Stimulated activated CD4-positive, alpha-beta T cell treated with anti-CD3 and anti-CD28 coated beads, Interleukin-4, amount 100 ng/mL, for 48 hours (primary cell): ENCODE results near the gene CD209.

Experiments used
- DNase-seq, 2 donors: peaks; one replicate each; pipeline ENCODE4 v3.0.0-alpha.2; 2020; ENCODE audit warnings: low read depth in 2 of 2

Gene CD209

DNA sequence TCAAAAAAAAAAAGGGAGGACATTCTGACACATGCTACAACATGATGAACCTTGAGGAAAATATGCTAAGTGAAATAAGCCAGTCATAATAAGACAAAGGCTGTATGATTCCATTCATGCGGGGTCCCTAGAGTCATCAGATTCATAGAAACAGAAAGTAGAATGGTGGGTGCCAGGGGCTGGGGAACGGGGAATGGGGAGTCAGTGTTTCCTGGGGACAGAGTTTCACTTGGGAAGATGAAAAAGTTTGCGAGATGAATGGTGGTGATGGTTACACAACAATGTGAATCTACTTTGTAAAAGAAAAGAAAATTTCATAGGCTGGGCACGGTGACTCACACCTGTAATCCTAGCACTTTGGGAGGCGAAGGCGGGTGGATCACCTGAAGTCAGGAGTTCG lies 9.3 kb downstream of the CD209 start:
- DNase-seq: peak; percentile 17 to 36

DNA sequence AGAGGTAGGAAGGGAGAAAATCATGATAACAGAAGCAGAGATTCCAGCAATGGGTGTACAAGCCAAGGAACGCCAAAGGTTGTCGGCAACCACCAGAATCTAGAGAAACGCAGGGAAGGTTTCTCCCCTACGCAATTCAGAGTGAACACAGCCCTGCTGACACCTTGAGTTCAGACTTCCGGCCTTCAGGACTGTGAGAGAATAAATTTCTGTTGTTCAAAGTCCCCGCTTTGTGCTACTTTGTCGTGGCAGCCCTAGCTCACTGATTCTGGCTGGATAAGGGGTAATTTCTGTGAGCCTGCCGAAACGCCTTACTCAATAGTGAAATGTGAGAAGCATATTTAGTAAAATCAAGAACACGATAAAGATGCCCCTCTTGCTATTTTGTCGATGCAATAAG lies 10.1 kb downstream of the CD209 start:
- no peak for DNase-seq

DNA sequence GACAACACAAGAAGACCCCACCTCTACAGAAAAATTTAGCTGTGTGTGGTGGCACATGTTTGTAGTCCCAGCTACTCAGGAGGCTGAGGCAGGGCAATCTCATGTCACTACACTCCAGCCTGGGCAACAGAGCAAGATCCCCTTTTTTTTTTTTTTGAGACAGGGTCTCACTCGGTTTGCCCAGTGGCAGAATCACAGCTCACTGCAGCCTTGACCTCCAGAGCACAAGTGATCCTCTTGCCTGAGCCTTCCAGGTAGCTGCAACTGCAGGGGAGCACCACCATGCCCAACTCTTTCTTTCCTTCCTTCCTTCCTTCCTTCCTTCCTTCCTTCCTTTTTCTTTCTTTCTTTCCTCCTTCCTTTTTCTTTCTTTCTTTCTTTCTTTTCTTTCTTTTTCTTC lies 11.2 kb downstream of the CD209 start:
- DNase-seq: no peak

DNA sequence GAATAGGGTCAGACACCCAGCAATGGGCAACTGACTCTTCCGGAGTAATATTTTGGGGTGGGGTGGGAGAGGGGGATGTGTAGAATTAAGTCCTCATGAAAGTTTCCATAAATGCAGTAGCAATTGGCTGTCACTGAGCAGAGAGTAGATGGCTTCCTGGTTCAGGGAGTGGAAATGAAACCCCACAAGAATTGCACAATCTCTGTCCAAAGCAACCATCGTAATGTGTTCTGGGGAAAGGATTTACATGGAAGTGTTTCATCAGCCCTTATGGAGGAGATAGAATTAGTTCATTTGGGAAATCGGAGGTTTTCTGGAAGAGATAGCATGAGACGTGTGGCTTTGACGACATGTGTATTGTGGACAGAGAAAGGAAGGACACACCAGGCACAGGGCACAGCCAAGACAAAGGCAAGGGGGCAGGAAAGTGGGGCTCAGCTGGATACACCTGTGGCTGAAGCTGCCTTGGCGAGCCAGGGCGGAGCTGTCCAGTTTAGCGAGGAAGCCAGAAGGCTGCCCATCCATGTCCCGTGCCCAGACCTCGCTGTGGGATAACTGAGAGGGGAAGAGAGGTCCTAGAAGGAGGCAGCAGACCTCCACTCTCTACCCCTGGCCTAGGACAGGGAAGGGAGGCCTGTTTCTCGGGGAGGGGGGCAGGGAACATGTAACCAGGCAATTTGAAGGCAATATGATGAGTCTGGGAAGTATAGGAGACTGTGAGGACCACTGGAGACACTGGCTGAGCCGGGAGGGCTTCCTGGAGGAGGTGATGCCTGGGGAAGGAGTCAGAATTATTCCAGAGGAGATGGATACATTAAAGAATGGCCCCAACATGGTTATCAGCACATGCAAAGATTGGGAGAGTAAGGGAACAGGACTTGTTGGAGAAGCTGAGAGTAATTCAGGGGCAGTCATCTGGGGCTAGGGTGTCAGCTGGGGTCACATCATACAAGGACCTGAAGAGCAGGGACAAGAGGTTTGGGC lies 12.8 kb downstream of the CD209 start:
- DNase-seq: no peak

DNA sequence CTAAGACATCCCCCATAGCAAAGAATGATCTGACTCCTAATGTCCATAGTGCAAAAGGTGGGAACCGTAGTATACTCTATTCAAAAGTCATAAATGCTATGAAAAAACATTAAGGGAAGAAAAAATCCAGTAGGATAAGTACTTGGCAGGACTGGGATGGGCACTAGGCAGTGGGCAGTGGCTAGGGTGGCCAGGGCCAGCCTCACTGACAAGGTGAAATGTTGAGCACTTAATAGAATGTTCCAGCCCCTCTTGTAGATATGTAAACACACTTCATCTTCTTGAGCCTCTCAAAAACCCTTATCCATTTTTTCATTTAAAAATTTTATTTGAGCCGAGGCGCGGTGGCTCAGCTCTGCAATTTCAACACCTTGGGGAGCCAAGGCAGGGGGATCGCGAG lies 14.0 kb downstream of the CD209 start:
- DNase-seq: no peak

DNA sequence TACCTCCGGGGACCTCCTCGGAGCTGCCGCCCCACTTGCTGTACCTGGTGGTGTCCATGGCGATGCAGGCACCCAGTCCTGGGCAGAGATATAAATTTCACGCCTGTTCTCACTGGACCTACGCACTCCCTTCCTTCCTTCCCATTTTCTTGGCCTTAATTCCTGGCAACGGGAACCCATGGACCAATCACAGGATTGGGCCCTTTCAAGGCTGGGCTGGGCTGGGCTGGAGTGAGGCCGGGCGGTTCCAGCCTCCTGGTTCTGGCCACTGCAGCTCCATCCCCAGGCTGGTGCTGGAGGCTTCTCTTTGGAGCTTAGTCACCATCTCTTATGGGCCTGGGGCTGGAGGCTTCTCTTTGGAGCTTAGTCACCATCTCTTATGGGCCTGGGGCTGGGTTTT lies 15.3 kb downstream of the CD209 start, which contains the start of gene CLEC4G:
CLEC4G (minus strand) TSS at position 66 of the 400 bp plus-strand sequence; CDS start at position 58, 8 bp downstream.
- DNase-seq: no peak

DNA sequence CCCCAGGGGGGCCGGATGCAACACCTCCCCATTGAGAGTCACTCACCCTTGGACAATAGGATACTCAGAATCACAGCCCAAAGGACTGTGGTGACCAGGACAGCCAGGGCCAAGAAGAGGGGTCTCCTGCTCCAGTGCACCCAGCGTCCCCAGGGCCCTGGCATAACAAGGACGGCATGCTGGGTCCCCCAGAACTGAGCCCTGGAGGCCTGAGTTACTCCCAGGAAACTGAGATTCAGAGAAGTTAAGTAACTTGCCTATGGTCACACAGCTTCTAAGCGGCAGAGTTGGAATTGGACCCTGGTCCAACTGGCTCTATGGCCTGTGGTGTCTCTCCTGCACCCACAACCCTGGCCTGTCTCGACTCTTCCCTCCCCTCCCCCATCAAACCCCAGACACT lies 15.7 kb downstream of the CD209 start:
- no peak for DNase-seq

DNA sequence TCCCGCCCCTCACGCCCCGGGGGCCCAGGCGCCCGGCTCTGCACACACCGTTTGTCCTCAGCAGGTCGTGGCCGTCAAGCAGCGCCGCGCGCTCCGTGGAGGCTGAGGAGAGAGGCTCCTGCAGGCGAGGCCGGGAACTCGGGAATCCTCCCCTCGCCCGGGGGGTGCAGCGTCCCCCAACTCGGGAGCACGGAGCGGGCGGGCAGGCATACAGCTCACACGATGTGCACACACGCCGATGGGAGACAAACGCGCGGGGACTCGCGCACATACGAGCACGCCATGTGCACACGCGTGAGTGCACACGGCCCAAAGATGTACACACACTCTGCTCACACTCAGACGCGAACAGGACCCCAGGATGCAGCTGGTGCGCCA lies 16.1 kb downstream of the CD209 start:
- DNase-seq: no peak

DNA sequence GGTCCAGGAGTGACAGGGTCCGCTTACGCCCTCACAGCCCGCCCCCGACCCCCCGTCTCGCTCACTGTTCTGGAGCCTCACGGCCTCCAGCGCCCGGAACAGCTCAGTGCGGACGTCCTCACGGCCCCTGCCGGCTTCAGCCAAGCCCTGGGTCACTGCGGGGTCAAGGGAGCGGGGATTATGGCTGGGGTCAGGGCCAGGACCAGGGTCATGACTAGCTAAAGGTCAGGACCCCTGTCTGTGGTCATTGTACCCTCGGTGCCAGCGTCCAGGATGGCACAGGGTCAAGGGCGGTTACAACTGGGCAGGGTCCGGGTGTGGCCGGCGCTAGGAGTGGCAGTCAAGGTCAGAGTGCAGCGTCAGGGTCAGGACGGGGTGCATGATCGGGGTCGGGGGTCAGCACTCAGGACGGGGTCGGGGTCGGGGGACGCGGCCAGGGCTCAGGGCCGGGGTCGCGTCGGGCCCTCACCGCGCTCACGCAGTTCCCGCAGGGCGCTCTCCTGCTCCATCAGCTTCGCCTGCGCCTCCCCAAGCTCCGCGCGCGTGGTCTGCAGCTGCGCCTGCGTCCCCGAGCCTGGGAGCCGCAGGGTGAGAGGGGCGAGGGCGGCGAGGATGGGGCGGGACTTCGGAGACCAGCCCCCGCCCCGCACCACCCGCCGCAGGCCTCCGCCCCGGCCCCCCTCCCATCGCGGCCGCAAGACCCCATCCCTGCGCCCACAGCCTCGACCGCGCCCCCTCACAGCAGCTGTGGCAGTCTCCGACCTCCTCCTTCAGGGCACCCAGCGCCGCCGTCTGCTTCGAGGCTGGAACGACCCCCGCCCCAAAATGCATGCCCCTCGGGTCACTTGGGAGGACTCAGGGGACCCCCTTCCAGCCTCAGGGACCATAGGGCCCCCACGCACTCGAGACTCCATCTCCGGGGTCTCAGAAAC lies 16.8 kb downstream of the CD209 start:
- no peak for DNase-seq

DNA sequence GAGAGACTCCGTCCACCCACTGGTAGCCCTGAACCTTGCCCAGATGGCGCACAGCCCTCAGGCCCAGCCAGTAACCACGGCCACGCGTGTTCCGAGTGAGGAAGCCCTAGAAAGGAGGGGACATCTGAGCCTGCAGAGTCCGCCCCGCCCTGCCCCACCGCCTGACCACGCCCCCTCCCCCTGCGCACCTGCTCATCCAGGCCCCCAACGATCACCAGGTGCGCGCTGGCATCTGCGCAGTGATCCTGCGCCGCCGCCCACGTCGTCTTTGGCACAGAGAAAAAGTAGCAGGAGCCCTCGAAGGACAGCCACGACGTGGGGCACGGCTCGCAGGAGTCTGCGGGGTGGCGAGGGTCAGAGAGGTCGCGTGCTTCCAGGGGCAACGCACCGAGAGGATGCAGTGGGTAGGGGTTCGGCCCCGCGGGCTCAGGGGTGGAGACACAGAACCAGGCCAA lies 17.5 kb downstream of the CD209 start:
- DNase-seq: no peak

DNA sequence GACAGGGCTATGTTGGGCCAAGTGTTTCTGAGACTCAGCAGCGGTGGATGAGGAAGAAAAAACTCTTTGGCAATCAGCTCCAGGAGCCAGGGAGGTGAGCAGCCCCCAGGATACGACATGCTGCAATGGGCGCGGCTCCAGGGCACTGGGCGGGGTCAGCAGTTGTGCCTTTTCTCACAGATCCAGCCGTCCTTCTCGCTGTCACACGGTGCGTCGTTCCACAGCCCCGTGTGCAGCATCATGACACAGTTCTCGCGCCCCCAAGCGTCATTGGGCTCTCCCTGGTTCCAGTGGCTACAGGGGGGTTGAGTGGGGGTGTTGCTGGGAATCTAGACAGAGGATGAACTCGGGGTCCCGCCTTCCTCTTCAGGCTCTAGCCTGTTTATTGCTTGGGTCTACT lies 18.1 kb downstream of the CD209 start:
- DNase-seq: no peak

DNA sequence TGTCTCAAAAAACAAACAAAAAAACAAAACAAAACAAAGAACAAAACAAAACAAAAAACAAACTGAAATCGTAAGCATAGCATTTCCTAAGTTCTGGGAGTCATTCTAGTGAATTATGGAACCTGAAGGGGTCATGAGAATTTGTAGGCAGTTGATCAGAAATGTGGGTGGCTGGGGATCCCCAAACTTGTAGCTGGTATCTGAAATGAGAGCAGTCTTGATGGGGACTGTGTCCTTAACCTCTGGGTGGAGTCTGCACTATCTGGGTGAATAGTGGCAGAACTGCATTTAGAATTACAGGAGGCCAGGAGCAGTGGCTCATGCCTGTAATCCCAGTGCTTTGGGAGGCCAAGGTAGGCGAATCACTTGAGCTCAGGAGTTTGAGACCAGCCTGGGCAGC lies 21.5 kb downstream of the CD209 start:
- DNase-seq: no peak

DNA sequence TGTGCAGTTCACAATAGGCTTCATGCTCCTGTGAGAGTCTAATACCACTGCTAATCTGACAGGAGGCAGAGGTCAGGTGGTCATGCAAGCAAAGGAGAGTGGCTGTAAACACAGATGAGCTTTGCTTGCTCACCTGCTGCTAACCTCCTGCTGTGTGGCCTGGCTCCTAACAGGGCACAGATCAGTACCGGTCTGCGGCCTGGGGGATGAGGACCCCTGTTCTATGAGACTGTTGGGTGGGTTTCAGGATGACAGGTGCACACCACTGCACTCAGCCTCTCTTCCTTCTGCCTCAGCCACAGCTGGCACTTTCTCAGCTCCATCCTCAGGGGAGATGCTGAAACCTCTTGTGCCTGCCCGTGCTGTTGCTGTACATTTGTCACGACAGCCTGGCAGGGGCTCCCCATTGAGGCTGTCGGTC lies 25.1 kb downstream of the CD209 start:
- DNase-seq: no peak

DNA sequence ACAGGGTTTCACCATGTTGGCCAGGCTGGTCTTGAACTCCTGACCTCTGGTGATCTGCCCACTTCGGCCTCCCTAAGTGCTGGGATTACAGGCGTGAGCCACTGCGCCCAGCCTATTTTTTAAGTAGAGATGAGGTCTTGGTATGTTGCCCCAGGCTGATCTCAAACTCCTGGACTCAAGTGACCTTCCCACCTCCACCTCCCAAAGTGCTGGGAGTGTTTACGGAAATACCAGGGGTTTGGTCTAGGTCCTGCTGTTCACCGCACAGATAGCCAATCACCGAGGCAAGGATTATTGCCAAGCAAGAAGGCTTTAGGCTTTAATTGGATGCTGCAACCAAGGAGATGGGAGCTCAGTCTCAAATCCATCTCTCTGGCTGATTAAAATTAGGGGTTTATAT lies 27.0 kb downstream of the CD209 start:
- no peak for DNase-seq

DNA sequence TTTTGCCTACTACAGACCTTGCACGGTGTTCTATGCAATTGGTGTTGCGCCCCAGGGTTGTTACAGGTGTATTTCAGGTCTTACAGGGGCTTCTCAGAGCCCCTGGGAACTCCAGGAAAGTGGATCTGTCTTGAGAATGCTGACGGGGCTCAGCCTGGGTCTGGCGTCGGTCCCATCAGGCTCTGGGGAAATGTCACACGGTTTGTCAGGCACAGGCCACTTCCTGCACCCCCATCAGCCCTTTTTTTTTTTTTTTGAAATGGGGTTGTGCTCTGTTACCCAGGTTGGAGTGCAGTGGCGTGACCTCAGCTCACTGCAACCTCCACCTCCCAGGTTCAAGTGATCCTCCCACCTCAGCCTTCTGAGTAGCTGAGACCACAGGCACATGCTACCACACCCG lies 28.7 kb downstream of the CD209 start:
- DNase-seq: no peak

DNA sequence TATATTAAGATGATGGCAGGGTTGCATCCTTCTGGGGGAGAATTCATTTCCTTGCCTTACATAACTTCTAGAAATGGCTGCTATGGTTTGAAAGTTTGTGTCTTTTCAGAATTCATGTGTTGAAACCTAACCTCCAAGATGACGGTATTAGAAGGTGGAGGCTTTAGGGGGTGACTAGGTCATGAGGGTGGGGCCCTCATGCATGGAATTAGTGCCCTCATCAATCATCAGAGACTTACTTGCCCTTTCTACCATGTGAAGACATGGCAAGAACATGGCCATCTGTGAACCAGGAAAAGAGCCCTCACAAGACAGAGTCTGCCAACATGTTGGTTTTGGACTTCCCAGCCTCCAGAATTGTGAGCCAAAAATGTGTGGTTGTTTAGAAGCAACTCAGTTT lies 30.6 kb downstream of the CD209 start:
- DNase-seq: no peak

DNA sequence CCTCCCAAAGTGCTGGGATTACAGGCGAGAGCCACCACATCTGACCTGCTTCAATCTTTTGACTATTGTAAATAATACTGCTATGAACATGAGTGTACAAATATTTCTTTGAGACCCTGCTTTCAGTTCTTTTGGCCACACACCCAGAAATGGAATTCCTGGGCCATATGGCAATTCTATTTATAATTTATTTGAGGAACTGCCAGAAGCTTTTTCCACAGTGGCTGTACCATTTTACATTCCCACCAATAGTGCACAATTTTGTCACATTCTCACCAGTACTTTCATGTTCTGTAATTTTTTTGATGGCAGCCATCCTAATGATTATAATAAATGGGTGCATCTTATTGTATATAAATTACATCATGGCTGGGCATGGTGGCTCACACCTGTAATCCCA lies 31.7 kb downstream of the CD209 start:
- DNase-seq: no peak

DNA sequence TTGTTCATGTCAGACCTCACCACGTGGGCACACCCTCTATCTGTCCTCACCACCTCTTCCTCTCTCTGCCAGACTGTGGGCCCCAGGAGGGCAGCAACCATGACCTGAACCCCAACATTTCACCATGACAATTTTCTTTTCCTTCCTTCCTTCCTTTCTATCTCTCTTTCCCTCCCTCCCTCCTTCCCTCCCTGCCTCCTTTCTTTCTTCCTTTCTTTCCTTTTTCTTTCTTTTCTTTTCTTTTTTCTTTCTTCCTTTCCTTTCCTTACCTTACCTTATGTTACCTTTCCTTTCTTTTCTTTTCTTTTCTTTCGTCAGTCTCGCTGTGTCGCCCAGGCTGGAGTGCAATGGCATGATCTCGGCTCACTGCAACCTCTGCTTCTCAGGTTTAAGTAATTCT lies 36.7 kb downstream of the CD209 start:
- no peak for DNase-seq

DNA sequence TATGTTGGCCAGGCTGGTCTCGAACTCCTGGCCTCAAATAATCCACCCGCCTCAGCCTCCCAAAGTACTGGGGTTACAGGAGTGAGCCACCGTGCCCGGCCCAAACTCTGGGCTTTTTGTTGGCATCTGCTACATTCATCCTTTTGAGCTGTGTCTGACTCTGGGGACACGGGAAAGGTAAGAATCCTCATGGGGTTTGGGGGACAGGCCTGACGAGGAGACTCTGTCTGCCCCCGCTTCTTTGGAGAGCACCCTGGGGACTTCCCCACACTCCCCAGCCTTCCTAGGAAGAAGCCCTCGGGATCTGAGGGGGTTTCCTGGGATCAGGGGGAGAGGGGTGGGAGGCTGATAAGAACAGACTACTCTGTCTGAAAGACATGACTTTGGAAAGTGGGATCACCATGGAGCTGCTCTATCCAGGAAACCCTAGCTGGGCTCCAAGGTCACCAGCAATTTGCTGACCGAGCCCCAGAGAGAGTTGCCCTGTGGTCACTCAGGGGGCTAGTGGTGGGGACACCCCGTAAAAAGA lies 37.3 kb downstream of the CD209 start:
- no peak for DNase-seq

DNA sequence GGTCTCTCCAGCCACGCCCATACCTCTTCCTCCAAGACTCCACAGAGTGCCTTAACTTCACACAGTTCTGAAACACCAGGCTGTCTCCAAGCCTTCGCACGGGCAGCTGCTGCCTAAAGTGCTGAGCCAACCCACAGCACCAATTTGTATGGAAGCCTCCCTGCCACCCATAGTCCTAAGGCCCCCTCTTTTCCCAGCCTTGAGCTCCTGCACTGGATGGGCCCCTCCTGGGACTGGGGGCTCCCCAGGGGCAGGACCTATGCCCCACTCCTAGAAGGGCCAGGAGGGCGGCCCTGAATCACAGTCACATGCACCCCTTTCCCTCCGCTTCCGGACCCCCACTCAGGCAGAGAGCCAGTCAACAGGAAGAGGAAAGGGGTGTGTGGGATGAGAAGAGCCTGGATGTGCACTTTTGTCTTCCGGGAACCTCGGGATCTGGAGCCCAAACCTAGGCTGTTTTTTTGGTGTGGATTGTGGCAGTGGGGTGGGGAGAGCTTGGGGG lies 40.3 kb downstream of the CD209 start:
- no peak for DNase-seq

DNA sequence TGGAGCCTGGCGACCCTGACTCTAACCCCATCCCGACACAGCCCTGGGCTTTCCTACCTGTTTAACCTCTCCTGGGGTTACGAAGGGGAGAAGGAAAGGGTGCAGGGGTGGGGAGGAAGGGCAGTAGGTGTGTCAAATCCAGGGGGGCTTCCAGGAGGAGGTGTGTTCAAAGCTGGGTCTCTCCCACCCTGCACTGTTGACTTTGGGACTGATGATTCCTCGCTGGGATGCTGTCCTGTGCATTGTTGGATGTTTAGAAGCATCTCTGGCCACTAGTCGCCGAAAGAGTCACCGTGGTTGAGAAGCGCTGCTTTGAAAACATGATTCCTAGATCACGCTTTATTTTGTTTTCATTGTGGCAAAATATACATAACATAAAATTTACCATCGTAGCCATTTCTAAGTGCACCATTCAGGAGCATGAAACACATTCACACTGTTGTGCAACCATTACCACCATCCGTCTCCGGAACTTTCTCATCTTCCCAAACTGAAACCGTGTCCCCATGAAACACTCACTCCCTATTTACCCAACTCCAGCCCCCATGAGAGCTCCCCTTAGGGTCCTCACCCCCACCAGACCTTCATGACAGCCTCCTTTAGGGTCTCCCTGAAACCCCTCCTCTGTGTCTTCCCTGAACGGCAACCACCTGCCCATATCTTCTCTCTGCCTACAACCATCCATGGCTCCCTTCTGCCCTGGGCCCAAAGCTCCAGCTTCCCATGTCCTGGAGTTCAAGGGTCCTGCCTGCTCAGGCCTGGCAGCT lies 41.0 kb downstream of the CD209 start:
- no peak for DNase-seq
